Caco-2 (cell line): ENCODE results near the gene THTPA. TPM values are rescaled to one million over a fixed set of nuclear protein-coding genes. Genes with fewer than 3 reads are reported as not detected.

Source experiments
- BruUV-seq: library from RNA; stranded (reverse); fragments of 400-500 nt; replicated peaks from 2 replicates; lab custom pipeline; 2021; lab: Mats Ljungman, UMichigan
- CTCF ChIA-PET: fragments of 300-600 bp; sonication (Branson Sonifier 250); formaldehyde crosslinking; loops from one replicate; lab custom pipeline; 2022; ENCODE audit warnings: antibody characterized with exemption; lab: Charles Lee
- POLR2A ChIA-PET: fragments of 300-600 bp; sonication (Branson Sonifier 250); formaldehyde crosslinking; loops from one replicate; lab custom pipeline; 2022; ENCODE audit warnings: antibody characterized with exemption; lab: Charles Lee
- DNase-seq, 2 experiments: peaks; one replicate each; pipeline versions ENCODE4 v3.0.0 to v3.0.0-alpha.2; 2020 to 2022
- H3K27me3 ChIP-seq: replicated peaks from 2 replicates; pipeline ENCODE4 v1.6.0; 2011; ENCODE audit warnings: low read length; ENCODE audit not compliant: control insufficient read depth, insufficient read depth
- H3K36me3 ChIP-seq: 2 replicates; pipeline ENCODE4 v1.5.1; 2011; ENCODE audit warnings: low read length; ENCODE audit not compliant: control insufficient read depth, insufficient read depth
- H3K4me1 ChIP-seq: fragments of 250-450 bp; sonication (Bioruptor Pico); 2 replicates; pipeline ENCODE4 v1.5.1; 2020; ENCODE audit warnings: mild to moderate bottlenecking
- H3K4me3 ChIP-seq: 2 replicates; pipeline ENCODE4 v1.5.1; 2011; ENCODE audit warnings: low read depth, mild to moderate bottlenecking, control low read depth, low read length
- H3K9me3 ChIP-seq: fragments of 250-450 bp; sonication (Bioruptor Pico); 2 replicates; pipeline ENCODE4 v1.5.1; 2020; ENCODE audit warnings: mild to moderate bottlenecking, moderate library complexity
- H3K27ac Mint-ChIP-seq: one replicate; pipeline ENCODE4 v1.8.0; 2022; ENCODE audit warnings: mixed read lengths; ENCODE audit not compliant: unreplicated experiment
- H3K27me3 Mint-ChIP-seq: one replicate; pipeline ENCODE4 v1.8.0; 2022; ENCODE audit warnings: mixed read lengths; ENCODE audit not compliant: insufficient read depth, unreplicated experiment
- H3K36me3 Mint-ChIP-seq: one replicate; pipeline ENCODE4 v1.8.0; 2022; ENCODE audit warnings: mild to moderate bottlenecking, mixed read lengths; ENCODE audit not compliant: insufficient read depth, unreplicated experiment
- H3K4me1 Mint-ChIP-seq: one replicate; pipeline ENCODE4 v1.8.0; 2022; ENCODE audit warnings: low read depth, mixed read lengths; ENCODE audit not compliant: unreplicated experiment
- H3K4me3 Mint-ChIP-seq: one replicate; pipeline ENCODE4 v1.8.0; 2022; ENCODE audit warnings: mild to moderate bottlenecking, moderate library complexity, mixed read lengths; ENCODE audit not compliant: unreplicated experiment
- H3K9me3 Mint-ChIP-seq: one replicate; pipeline ENCODE4 v1.8.0; 2022; ENCODE audit warnings: mixed read lengths; ENCODE audit not compliant: unreplicated experiment
- CTCF ChIP-seq, 2 experiments: fragments of 200-600 bp in 1 of 2; IDR thresholded peaks; 1 replicate in 1 of 2; 2 replicates in 1 of 2; pipeline versions ENCODE4 v1.5.1 to v1.8.0; 2011 to 2022; ENCODE audit warnings: antibody characterized with exemption in 1 of 2, control low read depth in 1 of 2, inconsistent platforms in 1 of 2, low read depth in 1 of 2, low read length in 1 of 2, mild to moderate bottlenecking in 1 of 2, moderate library complexity in 1 of 2; ENCODE audit not compliant: insufficient read depth in 1 of 2, severe bottlenecking in 1 of 2, unreplicated experiment in 1 of 2
- intact Hi-C: fragments of 100-400 bp; cut with micrococcal nuclease; formaldehyde crosslinking; loops from one replicate; pipeline ENCODE4 v1.10.0; 2022; ENCODE audit not compliant: unreplicated experiment
- total RNA-seq: library from RNA; stranded (reverse); gene quantifications from 2 replicates; pipeline ENCODE4 v1.2.3, GENCODE V29; 2022

THTPA gene
- total RNA-seq, 1 experiment from 2014 or later, result 9.3 TPM

GRCh38 chr14:23544511-23545447, 11.3 kb upstream of the THTPA start:
- DNase-seq, result no peak
- BruUV-seq, result no TSS peak
- intact Hi-C loops, result no loop called here
- Mint-ChIP-seq H3K27ac (peak overlapping the region; percentile 33), H3K4me1 (peaks cover 19% of the 10 kb centered on the region), H3K36me3 (no peaks in the 10 kb centered on the region), H3K9me3 (no peaks in the 10 kb centered on the region), H3K4me3 (no peak overlapping the region), H3K27me3 (no peaks in the 10 kb centered on the region)
- Histone ChIP-seq H3K4me3 (no peak overlapping the region), H3K36me3 (no peaks in the 10 kb centered on the region; the same call in 1 of the 2 replicates), H3K4me1 (no peaks in the 10 kb centered on the region), H3K9me3 (no peaks in the 10 kb centered on the region), H3K27me3 (no peaks in the 10 kb centered on the region)
- POLR2A ChIA-PET, result no interaction called here
- TF ChIP-seq CTCF (IDR thresholded peaks at IDR 0.05; ENCODE audit: insufficient read depth in 1 of 2, low read depth in 1 of 2, low read length in 1 of 2, severe bottlenecking in 1 of 2, unreplicated experiment in 1 of 2), result no peak
- CTCF ChIA-PET, result no interaction called here

GRCh38 chr14:23545740-23546365, 10.2 kb upstream of the THTPA start:
- no peak for TF ChIP-seq CTCF (IDR thresholded peaks at IDR 0.05; ENCODE audit: insufficient read depth in 1 of 2, low read depth in 1 of 2, low read length in 1 of 2, severe bottlenecking in 1 of 2, unreplicated experiment in 1 of 2)
- no peaks in the 10 kb centered on the region for H3K27me3 ChIP-seq
- no peak for DNase-seq
- Mint-ChIP-seq H3K4me3 (no peak overlapping the region), H3K36me3 (no peaks in the 10 kb centered on the region), H3K4me1 (peaks cover 19% of the 10 kb centered on the region), H3K9me3 (no peaks in the 10 kb centered on the region), H3K27ac (no peak overlapping the region), H3K27me3 (no peaks in the 10 kb centered on the region)
- no TSS peak for BruUV-seq
- ChIA-PET CTCF (no interaction called here), POLR2A (no interaction called here)
- H3K4me1 ChIP-seq, result no peaks in the 10 kb centered on the region
- intact Hi-C loops, result no loop called here
- no peaks in the 10 kb centered on the region for H3K9me3 ChIP-seq
- H3K4me3 ChIP-seq, result no peak overlapping the region
- H3K36me3 ChIP-seq, result no peaks in the 10 kb centered on the region; the same call in 1 of the 2 replicates

DNA sequence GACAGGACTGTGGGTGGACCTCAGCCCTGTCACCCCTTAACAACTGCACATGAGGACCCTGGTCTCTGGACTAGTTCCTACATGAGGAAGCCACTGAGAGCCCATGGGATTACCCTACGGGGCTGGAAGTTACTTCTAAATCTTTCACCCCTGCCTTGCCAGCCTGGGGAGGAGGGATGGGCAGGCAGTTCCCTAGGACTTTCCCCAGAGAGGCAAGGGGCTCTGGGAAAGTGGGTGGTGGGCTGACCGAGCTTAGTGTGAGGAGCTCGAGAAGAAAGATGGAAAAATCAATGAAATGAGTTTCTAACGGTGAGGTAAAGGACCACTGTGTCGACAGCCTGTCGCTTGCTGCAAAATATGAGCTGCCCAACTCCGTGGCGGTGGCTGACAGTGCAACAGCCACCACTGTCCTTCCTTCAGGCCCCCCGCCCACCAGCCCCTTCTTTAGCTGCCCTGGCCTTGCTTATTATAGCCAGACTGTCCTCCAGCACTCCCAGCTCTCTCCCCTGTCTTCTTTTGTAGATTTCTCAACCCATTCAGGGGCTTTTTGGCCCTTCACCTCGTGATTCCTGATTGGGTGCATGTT, 9.5 kb upstream of the THTPA start:
- no peak for DNase-seq
- ChIA-PET POLR2A (no interaction called here), CTCF (no interaction called here)
- H3K36me3 ChIP-seq, result no peaks in the 10 kb centered on the region; the same call in 1 of the 2 replicates
- no peak overlapping the region for H3K27ac Mint-ChIP-seq
- H3K27me3 Mint-ChIP-seq, result no peaks in the 10 kb centered on the region
- TF ChIP-seq CTCF (IDR thresholded peaks at IDR 0.05; ENCODE audit: insufficient read depth in 1 of 2, low read depth in 1 of 2, low read length in 1 of 2, severe bottlenecking in 1 of 2, unreplicated experiment in 1 of 2), result no peak
- intact Hi-C loops, result no loop called here
- H3K4me3 ChIP-seq, result no peak overlapping the region
- no TSS peak for BruUV-seq
- peaks cover 18% of the 10 kb centered on the region for H3K4me1 Mint-ChIP-seq
- H3K36me3 Mint-ChIP-seq, result no peaks in the 10 kb centered on the region
- no peaks in the 10 kb centered on the region for H3K27me3 ChIP-seq
- no peak overlapping the region for H3K4me3 Mint-ChIP-seq
- H3K9me3 ChIP-seq, result no peaks in the 10 kb centered on the region
- H3K9me3 Mint-ChIP-seq, result no peaks in the 10 kb centered on the region
- no peaks in the 10 kb centered on the region for H3K4me1 ChIP-seq
